ENCODE data around the gene SCO1.
A peak's percentile ranks its signal among the peaks of the same experiment; 100 is the strongest.
"Not testable (repeated sequence)": the region's sequence is repeated elsewhere in the genome, so short reads cannot be mapped to it uniquely, and the experiment has no call there.

Gene SCO1

DNA sequence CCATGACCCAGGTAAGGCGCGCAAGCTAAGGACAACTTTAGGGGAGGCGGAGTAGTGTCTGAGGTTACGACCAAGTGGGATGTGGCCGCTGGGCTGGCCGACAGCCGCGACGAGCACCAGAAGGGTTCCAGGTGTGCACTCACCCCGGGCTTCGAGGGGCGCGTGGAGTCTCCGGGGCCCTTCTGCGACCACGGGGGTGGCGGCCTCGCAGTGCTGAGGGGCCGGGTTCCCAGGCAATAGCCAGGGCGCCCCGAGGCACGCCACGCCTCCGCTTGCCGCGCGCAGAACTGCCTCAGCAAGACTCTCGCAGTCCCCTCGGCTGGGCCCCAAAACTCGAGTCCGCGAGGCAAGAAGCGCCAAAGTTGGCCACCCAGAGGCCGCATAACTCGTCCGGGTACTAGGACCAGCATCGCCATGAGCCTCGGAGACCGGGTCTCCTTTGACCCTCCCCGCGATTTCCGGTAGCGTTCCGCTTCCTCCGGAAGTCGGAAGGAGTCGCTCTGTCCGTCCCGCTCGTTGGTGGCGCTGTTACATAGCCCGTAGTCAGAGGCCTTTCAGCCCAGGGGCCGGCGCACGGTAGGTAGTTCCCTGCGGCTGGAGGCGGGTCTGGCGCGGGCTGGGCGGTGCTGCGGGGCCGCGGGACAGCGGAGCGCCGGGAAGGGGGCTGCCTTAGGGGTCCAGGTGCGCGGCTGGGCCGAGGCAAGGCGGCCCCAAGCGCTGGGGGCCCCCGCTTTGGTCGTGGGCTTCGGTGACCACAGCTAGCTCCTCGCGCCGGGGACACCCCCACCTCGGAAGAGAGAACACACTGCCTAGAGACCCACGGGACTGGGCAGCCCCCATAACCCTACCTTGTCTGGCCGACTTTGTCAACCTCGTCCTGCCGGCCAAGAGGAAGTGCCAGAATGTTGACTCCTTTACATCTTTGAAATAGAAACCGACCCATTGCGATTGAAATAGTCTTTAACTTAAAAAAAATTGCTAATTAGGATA is at the start of gene SCO1, which contains the start of gene ADPRM:
Gene SCO1, minus strand, starts transcription at position 442 of the 990 bp plus-strand sequence. Its CDS starts 26 bp downstream, at position 416.
Gene ADPRM, plus strand, starts transcription at position 503 of the 990 bp plus-strand sequence. CDS start 7,333 bp downstream, outside the sequence.
- DNase-seq: peak; percentile 81 to 90

DNA sequence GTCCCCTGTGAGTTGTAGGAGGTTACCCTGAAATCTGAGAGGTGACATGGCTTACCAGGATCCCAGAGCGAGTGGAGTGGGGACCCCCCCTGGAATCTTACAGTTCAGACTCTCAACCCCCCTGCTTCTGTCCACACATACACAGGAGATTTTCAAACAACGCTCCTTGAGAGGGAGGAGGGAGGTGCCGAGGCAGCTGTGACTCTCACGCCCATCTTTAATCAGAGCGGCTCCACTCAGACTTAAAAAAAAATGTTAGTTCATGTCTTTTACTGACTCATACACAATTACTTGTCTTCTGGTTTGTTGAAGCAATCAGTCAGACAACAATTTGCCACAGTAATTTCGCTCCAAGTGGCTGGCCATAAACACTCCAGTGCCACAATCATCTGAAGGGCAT is 47.9 kb upstream of the SCO1 start:
- no peak for DNase-seq

- DNase-seq: no peak
Measured at GRCh38 chr17:10744501-10745000, 47.2 kb upstream of the SCO1 start.

DNA sequence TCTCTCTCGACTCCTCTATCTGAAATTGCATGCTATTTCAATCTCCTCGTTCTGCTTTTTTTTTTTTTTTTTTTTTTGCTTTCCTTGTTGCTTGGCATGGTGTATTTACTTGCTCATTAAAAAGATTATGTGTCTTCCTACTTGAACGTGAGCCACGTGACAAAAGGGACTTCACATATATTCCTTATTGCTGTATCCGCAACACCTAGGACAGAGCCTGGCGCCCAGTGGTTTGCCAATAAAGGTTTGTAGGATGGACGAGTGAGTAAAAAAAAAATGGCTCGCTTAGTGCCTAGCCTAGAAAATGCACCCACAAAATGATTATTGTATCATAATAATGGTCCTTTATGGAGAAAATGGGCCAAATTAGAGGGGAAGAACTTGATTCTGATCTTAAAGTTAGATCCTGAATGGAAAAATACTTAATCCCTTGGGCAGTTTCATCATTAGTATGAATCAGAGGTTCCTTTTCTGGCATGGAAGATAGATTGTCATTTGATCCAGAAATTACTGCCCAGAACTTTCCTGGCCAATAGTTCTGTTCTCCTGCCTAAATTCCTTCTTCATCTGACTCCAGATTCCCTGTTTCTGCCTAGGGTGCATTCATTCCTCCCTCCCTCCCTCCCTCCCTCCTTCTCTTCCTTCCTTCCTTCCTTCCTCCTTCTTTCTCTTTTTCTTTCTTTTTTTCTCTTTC is 46.1 kb upstream of the SCO1 start:
- no peak for DNase-seq

GRCh38 chr17:10742431-10742830 is 45.1 kb upstream of the SCO1 start:
- no peak for DNase-seq

- no peak for DNase-seq
Measured at GRCh38 chr17:10741416-10742135, 44.2 kb upstream of the SCO1 start.

DNA sequence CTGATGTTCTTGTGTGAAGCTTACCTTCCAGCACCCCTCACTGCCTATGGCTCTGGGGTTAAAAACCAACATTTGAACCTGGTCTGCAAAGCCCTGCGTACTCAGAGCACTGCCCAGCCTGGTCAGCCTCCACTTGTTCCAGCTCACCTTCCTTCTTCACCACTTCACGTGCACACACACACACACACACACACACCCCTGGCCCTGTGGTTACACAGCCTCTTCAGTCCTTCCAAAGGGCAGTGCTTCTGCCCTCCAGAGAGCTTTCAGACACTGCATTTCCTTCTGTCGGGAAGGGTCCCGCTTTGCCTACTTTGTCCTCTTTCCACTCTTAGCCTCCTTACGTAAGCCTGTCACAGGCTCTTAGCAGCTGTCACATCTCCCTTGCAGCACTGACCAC is 42.1 kb upstream of the SCO1 start:
- no peak for DNase-seq

DNA sequence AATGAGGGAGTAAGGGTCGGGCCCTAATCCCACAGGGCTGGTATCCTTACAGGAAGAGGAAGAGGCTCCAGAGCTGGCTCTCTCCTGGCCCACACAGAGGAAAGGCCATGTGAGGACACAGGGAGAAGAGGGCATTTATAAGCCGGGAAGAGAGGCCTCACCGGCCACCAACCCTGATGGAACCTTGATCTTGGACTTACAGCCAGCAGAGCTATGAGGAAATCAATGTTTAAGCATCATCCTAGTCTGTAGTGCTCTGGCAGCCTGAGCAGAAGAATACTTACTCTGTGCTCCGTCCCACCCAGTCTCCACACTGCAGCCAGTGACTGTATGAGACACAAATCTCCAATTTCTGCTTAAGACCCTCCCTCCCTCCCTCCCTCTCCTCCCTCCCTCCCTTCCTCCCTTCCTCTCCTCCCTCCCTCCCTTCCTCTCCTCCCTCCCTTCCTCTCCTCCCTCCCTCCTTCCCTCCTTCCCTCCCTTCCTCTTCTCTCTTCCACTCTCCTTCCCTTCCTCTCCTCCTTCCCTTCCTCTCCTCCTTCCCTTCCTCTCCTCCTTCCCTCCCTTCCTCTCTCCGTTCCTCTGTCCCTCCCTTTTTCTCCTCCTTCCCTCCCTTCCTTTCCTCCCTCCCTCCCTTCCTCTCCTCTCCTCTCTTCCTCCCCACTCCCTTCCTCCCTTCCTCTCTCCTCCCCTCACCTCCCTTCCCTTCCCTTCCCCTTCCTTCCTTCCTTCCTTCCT is 41.4 kb upstream of the SCO1 start:
- no peak for DNase-seq

DNA sequence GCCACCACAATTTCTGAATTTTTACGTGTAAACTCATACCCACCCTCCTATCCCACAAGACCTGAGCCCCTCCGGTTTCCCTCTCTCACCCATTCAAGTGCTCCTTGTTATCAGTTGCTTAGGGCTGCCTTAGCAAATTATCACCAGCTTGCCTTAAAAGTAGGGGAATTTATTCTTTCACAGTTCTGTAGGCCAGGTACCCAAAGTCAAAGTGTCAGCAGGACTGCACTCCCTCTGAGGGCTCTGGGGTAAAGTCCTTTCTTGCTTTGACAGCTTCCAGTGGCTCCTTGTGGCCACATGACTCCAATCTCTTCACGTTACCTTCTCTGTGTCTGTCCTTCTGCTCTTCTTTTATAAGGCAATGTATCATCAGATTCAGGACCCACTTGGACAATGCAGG is 40.4 kb upstream of the SCO1 start:
- DNase-seq: no peak

GRCh38 chr17:10737168-10737622 is 39.9 kb upstream of the SCO1 start:
- peak in 1 of 2 experiments; percentile 61 for DNase-seq

DNA sequence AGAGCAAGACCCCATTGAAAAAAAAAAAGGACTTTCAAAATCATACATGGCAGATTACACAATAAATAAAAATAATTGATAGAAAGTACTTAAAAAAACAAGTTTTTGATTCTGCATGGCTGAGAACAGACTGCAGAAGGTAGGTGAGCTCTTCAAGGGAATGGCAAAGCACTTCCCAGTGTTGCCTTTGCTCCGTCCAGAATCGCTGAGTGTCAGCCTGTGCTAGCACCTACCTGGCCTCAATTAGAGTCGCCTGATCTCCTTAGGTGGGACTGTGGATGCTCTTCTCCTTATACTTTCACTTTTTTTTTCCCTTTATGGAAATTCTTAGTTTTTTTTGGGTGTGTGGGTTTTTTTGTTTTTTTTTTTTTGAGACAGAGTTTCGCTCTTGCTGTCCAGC is 38.5 kb upstream of the SCO1 start:
- DNase-seq: no peak

DNA sequence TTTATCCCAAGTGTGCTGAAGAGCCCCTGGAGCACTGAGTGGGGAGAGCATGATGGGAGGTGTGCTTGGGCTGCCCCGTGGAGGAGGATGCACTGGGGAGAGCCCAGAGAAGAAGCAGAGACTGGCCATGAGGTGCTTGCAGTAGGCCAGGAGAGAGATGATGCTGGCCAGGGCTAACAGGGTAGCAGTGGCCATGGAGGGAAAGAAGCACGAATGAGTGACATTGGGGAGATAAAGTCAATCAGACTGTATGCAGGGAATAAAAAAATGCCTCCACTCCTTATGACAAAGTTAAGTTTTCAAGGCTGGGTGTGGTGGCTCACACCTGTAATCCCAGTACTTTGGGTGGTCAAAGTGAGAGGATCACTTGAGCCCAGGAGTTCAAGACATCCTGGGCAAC is 37.9 kb upstream of the SCO1 start:
- no peak for DNase-seq

DNA sequence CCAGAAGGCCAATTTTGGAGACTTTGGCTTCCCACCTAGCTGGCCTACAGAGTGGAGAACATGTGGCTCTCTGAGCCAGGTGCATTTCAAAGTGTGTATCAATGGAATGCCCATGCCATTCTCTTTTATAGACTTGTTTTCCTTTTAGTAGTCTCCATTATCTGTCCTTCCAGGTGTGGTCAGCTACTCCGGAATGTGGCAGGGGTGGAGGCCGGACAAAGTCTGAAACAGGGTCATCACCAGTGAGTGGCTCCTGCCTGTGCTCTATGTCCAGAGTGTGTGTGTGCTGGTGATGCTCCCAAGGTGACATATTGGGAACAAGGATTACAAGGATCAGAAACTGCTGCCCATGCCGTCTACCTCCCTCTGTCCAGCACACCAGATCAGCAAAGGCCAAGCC is 36.3 kb upstream of the SCO1 start:
- no peak for DNase-seq

DNA sequence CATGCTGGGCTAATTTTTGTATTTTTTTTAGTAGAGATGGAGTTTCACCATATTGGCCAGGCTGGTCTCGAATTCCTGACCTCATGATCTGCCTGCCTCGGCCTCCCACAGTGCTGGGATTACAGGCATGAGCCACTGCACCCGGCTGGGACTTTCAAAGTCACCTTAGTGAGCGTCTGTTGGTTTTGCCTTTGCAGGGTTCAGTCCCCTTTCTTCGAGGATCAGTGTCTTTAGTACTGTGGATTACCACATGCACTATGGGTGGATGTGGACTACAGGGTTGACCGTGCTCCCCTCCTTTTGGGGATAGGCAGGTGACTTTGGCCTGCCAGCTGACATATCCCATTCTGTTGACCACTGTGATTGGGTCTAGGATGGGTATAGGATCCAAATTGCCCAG is 34.8 kb upstream of the SCO1 start:
- not testable (repeated sequence) for DNase-seq

- DNase-seq: no peak
Measured at GRCh38 chr17:10731408-10731879, 34.1 kb upstream of the SCO1 start.

GRCh38 chr17:10730247-10730646 is 32.9 kb upstream of the SCO1 start:
- DNase-seq: not testable (repeated sequence)

- peak; percentile 49 to 74 for DNase-seq
Measured at GRCh38 chr17:10729334-10730193, 32.2 kb upstream of the SCO1 start, which contains the start of gene TMEM220. TMEM220 (minus strand) TSS chr17:10730023; CDS start chr17:10729851, 172 bp downstream.

DNA sequence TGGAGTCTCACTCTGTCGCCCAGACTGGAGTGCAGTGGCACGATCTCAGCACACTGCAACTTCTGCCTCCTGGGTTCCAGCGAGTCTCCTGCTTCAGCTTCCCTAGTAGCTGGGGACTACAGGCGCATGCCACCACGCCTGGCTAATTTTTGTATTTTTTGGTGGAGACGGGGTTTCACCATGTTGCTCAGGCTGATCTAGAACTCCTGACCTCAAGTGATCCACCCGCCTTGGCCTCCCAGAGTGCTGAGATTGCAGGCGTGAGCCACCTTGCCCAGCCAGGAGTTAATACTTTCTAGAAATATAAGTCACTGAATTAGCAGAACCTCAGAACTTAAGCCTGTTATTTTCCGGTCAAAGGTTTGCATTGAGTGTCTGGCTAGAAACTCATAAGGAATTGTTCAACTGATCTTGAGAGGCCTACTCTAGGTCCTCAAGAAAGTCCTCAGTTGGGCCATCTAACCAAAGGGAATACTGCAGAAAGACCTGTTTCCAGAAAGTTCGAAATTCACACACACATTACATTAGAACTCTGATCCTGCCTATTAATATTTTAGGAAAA is 31.1 kb upstream of the SCO1 start:
- DNase-seq: no peak

- DNase-seq: no peak
Measured at GRCh38 chr17:10727192-10727591, 29.9 kb upstream of the SCO1 start.

DNA sequence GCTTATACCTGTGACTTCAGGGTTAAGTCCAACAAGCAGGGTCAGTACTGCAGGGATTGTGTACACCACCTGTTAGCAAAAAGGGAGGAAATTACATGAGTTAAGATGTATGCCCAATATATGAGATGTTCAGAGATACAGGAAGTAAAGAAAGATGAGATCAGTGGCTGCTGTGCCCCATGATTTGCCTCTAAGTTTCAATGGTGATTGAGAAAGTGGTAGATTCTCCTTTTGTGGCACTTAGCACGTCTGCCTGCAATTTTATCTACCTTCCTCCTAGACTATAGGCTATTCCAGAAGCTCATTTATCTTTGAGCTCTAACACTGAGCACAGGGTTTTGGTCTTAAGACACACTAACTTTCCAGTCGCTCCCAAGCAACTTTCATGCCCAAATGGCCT is 28.9 kb upstream of the SCO1 start:
- DNase-seq: no peak
